T-helper 1 cell treated with Interleukin-12 subunit alpha and Interleukin-12 subunit beta and Interleukin-4 antibody, amounts not matched to agents 30 ng/mL and 1 ng/mL, for 36 hours (primary cell): ENCODE results near the gene RTP3. TPM values are rescaled to one million over a fixed set of nuclear protein-coding genes. Genes with fewer than 3 reads are reported as not detected.
"Not testable (repeated sequence)": the region's sequence is repeated elsewhere in the genome, so short reads cannot be mapped to it uniquely, and the experiment has no call there.

ENCODE experiments used
- intact Hi-C: fragments of 100-400 bp; cut with micrococcal nuclease; formaldehyde crosslinking; loops from one replicate; pipeline ENCODE4 v1.15.1; 2024
- total RNA-seq: library from RNA; stranded (reverse); gene quantifications from 2 replicates; pipeline ENCODE4 v1.2.3, GENCODE V29; 2022

The RTP3 gene
- total RNA-seq, 1 donor from 2014 or later = not detected

DNA sequence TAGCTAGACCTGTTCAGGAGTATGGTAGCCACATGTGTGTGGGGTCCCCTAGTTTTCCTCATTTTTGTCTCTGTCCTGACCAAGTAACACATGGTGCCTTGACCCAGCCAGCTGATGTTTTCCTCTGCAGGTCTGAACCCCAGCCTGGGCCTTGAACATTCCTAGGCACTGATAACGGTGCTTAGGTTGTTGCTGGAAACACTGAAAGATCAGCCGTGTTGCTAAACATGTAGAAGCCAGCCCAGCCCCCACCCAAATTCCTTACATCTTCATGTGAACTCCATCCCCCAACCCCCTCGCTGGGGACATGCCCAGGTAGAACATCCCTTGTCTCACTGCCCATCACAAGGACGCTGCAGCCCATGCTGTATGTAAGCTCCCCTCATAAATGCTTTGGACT, 18.7 kb downstream of the RTP3 start:
- intact Hi-C loops = no loop called here

DNA sequence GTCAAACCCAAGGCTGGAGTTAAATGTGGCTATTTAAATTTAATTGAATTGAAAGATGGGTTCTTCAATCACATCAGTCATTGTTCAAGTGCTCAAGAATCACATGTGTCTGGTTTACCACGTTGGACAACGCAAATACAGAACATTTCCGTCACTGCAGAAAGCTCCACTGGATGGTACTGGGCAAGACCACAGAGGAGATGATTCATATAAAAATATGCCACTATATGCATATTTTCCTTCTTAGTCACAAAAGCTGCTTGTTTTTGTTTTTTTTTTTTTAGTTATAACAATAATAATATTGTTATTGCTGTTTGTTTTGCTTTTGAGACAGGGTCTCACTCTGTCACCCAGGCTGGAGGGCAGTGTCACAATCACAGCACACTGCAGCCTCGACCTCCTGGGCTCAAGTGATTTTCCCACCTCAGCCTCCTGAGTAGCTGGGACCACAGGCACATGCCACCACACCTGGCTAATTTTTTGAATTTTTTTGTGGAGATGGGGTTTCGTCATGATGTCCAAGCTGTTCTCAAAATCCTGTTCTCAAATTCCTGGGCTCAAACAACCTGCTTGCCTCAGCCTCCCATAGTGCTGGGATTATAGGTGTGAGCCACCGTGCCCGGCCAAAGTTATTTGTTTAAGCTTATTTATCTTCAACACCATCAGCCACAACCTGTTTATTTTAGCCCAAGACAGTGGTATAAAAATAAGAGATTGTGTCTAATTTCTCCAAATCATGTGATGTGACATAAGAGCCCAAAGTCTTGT, 19.4 kb downstream of the RTP3 start:
- intact Hi-C loops = no loop called here

DNA sequence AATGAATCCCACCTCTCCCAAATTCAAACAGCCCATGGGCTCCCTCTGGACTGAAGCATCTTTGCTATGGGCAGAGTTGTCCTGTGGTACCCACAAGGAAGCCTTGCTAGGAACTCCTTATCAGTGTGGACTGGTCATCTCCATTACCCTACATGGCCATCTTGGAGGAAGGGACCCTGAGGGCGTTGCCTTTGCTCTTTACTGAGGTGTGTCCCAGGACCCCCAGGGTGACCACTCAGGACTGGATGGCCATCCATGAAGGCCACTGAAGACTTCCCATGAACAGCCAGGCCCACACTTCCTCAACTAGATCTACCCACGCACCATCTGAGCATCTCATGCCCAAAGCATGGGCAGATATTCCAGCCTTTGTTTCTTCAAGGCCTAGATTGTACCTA, 20.0 kb downstream of the RTP3 start:
- intact Hi-C loops = no loop called here

DNA sequence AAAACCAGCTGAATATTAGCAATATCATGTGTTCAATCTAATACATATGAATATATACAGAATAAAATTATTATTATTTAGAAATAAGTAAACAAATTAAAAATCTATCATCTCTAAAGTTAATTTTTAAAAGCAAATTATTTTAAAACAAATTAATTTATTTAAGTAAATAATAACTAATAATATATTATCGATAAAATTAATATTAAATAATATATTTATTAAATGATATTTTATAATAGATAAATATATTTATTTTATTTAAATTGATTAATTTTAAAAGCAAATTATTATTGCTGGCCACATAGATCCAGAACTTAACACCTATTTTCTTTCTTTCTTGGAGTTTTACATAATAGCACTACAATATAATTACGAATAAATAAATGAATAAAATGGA, 22.2 kb downstream of the RTP3 start:
- intact Hi-C loops = no loop called here

DNA sequence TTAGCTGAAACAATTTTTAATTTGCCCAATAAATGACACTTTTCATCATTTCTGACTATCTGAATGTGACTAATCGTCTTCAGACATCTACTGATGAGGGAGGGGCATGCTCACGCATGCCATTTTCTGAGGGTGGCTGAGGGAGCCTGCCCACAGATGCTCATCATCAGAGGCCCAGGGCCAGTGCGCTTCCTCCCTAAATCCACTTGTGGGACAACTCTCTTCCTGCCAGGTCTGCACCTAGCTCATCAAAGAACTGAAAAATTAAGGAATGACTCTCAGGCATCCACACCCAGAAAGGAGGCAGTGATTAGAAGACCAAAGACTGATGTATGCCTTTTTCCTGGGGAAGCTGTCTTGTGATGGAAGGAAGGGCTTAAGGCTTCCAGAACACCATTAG, 22.8 kb downstream of the RTP3 start:
- intact Hi-C loops = no loop called here

DNA sequence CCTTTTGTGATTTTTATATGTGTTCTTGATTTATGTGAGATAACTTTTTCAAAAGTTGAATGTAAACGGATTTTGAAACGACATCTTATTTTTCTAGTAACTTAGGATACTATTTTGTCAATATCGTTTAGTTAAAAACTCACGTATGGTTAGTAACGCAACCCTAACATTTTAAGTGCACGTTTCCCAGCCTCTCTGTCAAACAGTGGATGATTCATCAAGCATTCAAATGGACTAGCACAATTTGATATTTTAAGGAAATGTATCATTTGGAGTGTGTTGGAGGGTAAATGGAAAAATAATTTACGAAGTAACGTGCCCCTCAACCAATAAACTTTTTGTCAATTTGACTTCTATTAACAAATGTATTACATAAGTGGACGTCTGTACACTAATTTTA, 23.3 kb downstream of the RTP3 start:
- intact Hi-C loops = no loop called here

DNA sequence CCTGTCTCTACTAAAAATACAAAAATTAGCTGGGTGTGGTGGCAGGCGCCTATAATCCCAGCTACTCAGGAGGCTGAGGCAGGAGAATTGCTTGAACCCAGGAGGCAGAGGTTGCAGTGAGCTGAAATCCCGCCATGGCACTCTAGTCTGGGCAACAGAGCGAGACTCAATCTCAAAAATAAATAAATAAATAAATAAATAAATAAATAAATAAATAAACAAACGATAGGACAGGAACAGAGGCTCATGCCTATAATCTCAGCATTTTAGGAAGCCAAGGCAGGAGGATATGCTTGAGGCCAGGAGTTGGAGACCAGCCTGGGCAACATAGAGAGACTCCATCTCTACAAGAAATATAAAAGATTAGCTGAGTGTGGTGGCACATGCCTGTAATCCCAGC, 24.4 kb downstream of the RTP3 start:
- intact Hi-C loops = not testable (repeated sequence)

DNA sequence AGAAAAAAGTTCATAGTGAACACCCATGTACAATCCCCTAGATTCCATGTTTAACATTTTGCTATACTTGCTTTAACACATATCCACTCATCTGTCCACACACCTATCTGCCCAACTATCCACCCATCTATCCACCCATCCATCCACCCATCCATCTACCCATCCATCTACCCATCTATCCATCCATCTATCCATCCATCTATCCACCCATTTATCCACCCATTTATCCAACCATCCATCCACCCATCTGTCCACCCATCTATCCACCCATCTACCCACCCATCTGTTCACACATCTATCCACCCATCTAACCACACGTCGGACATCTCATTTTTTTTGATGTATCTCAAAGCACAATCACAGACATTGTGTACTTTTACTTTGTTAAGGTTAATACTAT, 25.8 kb downstream of the RTP3 start:
- intact Hi-C loops = no loop called here

DNA sequence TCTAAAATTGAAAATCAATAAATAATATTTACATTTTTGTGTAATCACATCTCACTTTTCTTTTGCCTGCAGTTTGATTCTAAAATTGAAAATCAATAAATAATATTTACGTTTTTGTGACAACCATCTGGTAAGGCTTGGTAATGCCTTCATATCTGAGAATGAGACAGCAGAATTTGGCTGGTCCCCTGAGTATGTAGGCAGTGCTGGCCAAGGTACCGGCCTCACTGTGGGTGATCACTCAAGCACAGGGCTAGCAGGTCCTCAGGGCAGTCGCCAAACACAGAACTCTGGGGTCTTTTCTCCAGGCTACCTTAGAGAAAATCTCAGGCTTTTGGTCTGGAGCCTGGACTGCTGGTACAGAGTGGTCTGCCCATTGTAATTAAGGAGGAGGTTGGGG, 26.2 kb downstream of the RTP3 start:
- intact Hi-C loops = no loop called here

DNA sequence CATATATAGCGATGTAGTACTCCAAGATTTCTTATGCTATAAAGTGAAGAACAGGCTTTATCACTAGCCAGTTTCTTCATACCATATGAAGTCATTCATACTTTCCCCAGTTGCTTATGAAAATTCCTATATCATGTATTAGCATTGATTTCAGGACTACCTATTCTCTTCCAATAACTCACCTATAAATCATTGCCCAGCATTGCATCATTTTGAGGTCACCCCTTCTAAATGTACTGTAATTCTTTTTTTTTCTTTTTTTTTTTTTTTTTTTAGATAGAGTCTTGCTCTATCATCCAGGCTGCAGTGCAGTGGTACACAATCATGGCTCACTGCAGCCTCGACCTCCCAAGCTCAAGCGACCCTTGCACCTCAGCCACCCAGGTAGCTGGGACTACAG, 27.1 kb downstream of the RTP3 start:
- intact Hi-C loops = no loop called here

DNA sequence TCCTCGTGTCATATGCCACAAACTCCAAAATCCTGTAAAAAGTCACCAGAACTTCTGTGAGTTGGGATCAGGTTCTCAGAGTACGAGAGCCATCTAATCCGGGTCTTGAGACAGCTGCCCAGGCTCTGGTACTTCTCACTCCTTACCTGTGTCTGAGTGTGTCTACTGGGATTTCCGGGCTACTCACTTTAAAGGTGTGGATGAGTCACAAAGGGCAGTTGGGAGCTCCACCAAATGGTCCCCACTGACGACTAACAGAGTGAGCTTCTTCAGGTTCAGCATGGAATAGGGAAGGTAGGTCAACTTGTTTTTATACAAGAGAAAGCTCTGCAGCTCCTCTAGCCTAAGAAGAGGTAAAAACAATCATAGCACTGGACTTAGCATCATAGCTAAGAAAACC, 29.5 kb downstream of the RTP3 start:
- intact Hi-C loops = no loop called here

DNA sequence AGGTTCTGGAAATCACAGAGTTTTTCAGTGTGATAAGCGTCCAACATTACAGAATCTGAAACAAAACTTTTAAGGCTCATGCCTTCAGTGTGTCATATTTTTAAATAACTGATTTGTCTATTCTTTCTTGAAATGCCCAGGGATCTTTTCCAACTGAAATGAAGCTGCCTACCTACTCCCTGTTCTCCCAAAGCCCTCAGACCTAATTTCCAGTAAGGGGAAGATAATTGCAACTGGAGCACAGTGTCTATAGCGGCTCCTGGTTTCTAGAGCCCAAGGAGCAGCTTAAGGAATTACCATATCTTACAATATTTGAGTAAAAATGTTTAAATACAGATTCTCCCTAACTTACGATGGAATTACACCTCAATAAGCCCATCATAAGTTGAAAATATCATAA, 35.3 kb downstream of the RTP3 start:
- intact Hi-C loops = no loop called here

DNA sequence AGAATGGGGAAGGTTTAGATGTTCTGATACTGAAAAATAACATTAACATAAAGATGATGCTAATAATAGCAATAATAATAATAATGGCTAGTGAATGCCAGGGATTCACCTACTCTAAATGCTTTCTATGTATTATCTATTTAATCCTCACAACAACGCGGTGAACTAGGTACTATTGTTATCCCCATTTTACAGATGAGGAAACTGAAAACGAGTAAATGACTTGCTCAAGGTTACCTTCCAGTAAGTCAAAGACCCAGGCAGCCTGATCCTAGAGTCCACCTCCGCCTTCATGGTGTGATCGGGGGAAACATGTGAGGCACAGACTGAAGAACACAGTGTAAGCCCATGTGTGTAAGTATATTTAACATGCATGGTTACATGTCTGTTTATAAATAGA, 38.0 kb downstream of the RTP3 start:
- intact Hi-C loops = loop anchor here (5.0 kb wide), 2 partner anchors 328 to 543 kb away; partner anchors contain the start of gene CCR1

DNA sequence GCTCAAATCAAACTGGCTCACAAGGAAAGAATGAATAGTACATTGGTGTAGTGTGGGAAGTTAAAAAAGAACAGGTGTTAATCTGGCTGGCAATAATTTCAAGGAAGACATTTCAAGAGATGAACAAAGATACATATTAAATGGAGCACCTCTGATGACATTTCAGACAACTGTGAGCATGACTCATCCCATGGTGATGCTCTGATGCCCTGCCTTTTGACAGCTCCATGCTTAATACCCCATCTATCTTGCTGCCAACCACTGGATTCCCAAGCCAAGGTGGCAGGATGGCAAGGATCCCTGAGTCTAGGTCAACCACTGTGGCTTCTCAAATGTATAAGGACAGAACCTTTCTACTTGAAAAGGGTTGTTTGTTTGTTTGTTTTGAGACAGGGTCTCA, 39.0 kb downstream of the RTP3 start:
- intact Hi-C loops = loop anchor here (5.0 kb wide), 2 partner anchors 329 to 544 kb away; partner anchors contain the start of gene CCR1

DNA sequence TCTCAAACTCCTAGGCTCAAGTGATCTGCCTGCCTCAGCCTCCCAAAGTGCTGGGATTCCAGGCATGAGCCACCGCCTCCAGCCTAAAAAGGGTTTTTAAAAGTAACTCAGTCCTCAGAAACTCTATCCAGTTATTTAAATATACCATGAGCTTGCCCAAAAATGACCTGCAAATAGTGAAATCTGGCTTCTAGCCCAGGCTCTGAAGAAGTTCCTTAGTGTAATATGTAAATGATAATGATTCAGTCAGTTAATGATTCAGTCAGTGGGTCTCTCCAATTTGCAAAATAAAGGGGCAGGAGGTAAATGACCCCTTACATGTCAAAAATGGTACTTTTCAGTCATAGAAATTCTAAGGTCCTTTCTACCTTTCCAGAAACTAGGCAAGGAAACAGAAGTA, 39.5 kb downstream of the RTP3 start:
- intact Hi-C loops = loop anchor here (5.0 kb wide), 2 partner anchors 330 to 545 kb away; partner anchors contain the start of gene CCR1

DNA sequence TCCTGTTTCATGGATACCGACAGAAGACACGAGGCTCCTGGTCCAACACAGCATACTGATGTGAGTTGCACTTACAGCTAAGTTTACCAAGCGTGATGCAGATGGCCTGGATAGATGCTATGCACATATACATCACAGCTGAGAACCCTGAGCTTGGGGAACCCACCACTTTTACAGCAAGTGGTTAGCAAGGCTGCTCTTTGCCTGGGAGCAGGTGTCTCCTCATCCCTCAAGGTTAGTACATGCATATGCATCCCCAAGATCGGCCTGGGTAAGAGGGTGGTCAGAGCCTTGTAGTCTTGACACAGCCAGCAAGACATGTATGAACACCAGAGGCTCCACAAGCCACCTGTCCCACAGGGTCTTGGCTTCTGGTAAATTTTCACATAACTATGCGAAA, 40.0 kb downstream of the RTP3 start:
- intact Hi-C loops = loop anchor here (2.0 to 5.0 kb wide), 4 partner anchors 97 to 849 kb away; partner anchors contain the start of genes CCR1 and SACM1L

DNA sequence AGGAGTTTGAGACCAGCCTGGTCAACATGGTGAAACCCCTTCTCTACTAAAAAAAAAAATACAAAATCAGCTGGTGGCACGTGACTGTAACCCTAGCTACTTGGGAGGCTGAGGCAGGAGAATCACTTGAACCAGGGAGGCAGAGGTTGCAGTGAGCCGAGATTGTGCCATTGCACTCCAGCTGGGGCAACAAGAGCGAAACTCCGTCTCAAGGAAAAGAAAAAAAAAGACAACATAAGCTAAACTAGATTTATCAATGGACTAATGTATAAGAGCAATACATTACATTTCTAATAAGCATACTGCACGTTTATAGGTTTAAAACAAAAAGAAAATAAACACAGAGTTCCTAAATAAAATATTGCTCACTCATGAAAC, 40.6 kb downstream of the RTP3 start:
- intact Hi-C loops = loop anchor here (2.0 to 5.0 kb wide), 4 partner anchors 98 to 850 kb away; partner anchors contain the start of genes CCR1 and SACM1L

DNA sequence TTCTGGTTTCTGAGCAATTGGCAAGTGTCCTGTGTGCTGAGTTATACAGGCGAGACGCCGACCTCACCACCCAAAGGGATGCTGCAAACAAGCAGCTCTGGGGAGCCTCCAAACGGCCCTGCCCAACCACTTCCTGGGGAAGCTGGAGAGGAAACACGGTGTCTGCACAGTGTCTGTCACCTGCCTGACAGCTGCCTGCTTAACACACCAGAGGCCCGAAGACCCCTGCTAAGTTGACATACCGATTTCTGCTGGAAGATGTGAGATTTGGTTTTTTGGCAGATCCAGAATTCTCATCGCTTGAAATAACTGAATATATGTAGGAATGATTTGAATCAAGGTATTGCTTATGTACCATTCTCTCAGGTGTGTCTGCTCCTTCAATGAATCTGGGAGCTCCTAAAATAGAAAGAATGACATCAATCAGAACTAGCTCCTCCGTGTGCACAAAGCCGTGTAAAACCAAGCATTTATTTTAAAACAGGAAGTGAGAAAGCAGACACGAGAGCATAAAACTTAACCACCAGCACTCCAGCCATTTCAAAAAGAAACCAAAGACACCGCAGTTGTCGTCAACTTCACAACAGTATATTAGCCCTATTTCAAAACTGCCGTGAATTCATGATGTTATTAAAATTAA, 41.1 kb downstream of the RTP3 start:
- intact Hi-C loops = loop anchor here (1.0 to 5.0 kb wide), 6 partner anchors 19 to 850 kb away; partner anchors contain the start of genes CCR1 and SACM1L

DNA sequence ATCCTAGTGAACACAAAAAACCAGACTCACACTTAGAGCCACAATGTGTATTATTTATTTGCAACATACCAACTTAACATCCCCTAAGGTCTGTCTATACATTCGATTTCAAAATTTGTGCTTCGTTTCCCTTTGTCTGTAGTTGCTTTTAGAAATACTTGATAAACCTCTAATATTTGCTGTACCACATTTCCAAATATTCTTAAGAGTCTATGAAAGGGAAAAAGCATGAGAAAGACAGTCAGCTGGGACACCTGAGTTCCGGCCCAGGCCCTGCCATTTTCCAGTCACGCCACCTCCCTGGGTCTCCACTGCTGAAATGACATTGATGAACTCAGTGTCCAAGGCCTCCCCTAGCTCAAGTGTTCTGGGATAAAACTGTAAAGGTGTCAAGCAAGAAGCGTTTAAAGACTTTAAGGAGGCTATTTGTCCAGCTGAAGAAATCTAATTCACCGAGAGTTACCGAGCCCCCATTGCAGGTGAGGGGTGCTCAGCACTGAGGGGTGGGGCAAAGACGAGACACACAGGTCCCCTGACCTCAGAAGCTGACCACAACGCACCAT, 41.7 kb downstream of the RTP3 start:
- intact Hi-C loops = loop anchor here (1.0 to 5.0 kb wide), 7 partner anchors 19 to 851 kb away; partner anchors contain the start of genes CCR1, SACM1L and SETD2

DNA sequence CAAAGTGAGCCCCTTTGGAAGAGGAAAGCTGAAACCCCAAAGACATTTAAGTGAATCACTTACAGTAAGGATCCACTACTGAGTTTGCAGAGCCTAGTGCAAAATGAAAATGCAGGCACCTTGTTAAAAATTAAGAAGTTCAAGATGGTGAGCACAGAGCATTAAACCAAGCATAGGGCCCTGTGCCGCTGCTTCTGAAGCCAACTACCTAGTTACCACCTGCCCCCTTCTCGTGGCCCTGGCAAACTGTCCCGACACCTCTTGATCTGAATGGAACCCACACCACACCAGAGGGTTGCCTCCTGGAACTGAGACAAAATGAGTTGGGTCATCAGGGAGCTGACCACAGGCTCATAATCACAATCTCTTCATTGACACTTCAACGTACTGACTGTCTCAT, 42.8 kb downstream of the RTP3 start:
- intact Hi-C loops = loop anchor here (5.0 kb wide), 1 partner anchor 622 kb away; the partner anchor contains the start of gene SETD2

DNA sequence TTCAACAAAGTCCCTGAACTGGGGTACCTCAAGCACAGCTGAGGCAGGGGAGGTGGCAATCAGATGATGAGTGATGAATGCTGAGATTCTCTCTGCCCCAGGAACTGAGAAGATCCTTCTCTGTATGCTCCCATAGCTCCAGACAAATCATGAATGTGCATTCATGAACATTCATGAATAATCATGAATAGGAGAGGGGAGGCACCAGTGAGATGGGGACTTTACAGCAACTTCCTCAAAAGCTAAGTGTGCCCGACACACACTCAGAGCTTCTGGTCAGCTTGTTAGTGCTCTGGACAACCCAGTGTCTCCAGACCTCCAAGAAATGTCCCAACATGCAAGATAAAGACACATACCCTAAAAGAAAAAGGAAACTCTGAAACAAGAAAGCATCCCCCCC, 44.1 kb downstream of the RTP3 start:
- intact Hi-C loops = loop anchor here (5.0 kb wide), 1 partner anchor 620 kb away; the partner anchor contains the start of gene SETD2

DNA sequence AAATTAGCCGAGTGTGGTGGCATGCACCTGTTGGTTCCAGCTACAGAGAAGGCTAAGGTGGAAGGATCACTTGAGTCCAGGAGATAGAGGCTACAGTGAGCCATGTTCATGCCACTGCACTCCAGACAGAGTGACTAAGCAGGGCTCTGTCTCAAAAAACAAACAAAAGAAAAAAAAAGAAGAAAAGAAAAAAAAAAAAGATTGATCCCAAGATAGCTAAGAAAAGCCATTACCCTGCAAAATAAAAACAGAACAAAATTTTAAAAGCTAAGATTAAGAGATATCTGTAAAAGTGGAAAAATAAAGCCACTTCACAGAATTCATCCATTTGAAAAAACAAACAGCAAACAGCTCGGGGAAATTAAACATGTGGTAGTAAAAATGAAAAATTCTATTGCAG, 44.6 kb downstream of the RTP3 start:
- intact Hi-C loops = loop anchor here (5.0 kb wide), 1 partner anchor 620 kb away; the partner anchor contains the start of gene SETD2
